ENCODE measurements around the gene NR4A1. TPM values are rescaled to one million over a fixed set of nuclear protein-coding genes. Genes with fewer than 3 reads are reported as not detected.

Gene NR4A1
- total RNA-seq, 1 experiment from 2014 or later: 25.8 TPM

DNA sequence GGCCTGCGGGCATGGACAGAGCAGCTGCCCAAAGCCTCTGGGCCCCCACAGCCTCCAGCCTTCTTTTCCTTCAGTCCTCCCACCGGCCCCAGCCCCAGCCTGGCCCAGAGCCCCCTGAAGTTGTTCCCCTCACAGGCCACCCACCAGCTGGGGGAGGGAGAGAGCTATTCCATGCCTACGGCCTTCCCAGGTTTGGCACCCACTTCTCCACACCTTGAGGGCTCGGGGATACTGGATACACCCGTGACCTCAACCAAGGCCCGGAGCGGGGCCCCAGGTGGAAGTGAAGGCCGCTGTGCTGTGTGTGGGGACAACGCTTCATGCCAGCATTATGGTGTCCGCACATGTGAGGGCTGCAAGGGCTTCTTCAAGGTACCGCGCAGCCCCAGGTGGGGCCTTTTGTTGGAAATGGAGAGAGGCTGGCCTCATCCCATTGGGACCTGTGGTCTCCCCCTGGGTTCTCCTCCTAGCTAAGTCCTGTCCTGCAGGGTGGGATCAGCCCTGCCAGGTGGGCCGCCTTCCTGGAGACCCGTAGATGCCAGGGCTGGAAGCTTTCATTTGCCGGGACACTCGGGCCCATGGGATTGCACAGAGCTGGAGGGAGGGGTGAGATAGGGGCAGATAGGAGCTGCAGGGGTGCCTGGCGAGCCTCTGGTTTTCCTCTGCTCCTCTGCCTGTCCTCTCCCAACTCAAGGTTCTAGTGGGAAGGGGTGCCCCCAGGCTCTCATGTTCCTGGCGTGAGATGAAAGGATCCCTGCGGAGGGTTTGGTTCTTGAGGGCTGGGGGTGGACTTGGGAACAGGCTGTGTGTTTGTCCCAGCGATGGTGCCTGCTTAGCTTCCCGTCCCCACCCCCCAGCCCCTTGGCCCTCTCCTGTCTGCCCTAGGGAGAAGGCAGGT lies 3.8 kb downstream of the NR4A1 start:
- Mint-ChIP-seq H3K27ac (no peak overlapping the region), H3K4me1 (peaks cover 15 to 20% of the 10 kb centered on the region in 2 experiments)
- no CpG with 5 or more reads among the region's 21 CpGs for WGBS (ENCODE audit: extremely low coverage, insufficient read length, low lambda C conversion rate)

More for the DNA sequence above, 3.8 kb downstream of the NR4A1 start:
- no peak overlapping the region for H2AK5ac ChIP-seq (ENCODE audit: insufficient read length, low read length)
- H4K8ac ChIP-seq (replicated peaks; ENCODE audit: insufficient read length, low read depth, low read length): no peak overlapping the region
- no peak overlapping the region for H4K5ac ChIP-seq (ENCODE audit: insufficient read length, low read depth, low read length)
- no peak overlapping the region for H3K4me3 Mint-ChIP-seq
- peaks cover 16% of the 10 kb centered on the region for H3K23me2 ChIP-seq (ENCODE audit: insufficient read length, low read depth, low read length, poor library complexity, severe bottlenecking)
- H3K14ac ChIP-seq (ENCODE audit: insufficient read depth, low read length): no peak overlapping the region
- H2AFZ ChIP-seq (ENCODE audit: low read length): no peak overlapping the region
- H3K18ac ChIP-seq (ENCODE audit: insufficient read length, low read depth, low read length): no peak overlapping the region
- peaks cover 28% of the 10 kb centered on the region for H3K27me3 Mint-ChIP-seq (ENCODE audit: low read depth)
- no peaks in the 10 kb centered on the region; a peak in 1 of 5 replicates for H3K9me3 Mint-ChIP-seq
- no peak overlapping the region for H4K91ac ChIP-seq (ENCODE audit: insufficient read length, low read depth, low read length)
- no peaks in the 10 kb centered on the region for H3K9me3 ChIP-seq (ENCODE audit: control insufficient read depth, low read depth, low read length)
- no peak overlapping the region for H2BK20ac ChIP-seq (ENCODE audit: low read depth, low read length, poor library complexity, severe bottlenecking)
- H3K4me1 ChIP-seq (ENCODE audit: insufficient read depth, low read length): no peaks in the 10 kb centered on the region; the same call in 1 of the 2 replicates
- H2BK120ac ChIP-seq (ENCODE audit: low read depth, low read length, poor library complexity, severe bottlenecking): no peak overlapping the region
- H2BK15ac ChIP-seq (ENCODE audit: low read depth, low read length): no peak overlapping the region
- no peaks in the 10 kb centered on the region; the same call in 1 of the 2 replicates for H3K27me3 ChIP-seq (ENCODE audit: insufficient read depth, low read length)
- TF ChIP-seq, protein P1, sequence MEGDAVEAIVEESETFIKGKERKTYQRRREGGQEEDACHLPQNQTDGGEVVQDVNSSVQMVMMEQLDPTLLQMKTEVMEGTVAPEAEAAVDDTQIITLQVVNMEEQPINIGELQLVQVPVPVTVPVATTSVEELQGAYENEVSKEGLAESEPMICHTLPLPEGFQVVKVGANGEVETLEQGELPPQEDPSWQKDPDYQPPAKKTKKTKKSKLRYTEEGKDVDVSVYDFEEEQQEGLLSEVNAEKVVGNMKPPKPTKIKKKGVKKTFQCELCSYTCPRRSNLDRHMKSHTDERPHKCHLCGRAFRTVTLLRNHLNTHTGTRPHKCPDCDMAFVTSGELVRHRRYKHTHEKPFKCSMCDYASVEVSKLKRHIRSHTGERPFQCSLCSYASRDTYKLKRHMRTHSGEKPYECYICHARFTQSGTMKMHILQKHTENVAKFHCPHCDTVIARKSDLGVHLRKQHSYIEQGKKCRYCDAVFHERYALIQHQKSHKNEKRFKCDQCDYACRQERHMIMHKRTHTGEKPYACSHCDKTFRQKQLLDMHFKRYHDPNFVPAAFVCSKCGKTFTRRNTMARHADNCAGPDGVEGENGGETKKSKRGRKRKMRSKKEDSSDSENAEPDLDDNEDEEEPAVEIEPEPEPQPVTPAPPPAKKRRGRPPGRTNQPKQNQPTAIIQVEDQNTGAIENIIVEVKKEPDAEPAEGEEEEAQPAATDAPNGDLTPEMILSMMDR (conservative IDR thresholded peaks at IDR 0.05): no peak
- no peak overlapping the region for H2BK5ac ChIP-seq (ENCODE audit: insufficient read length, low read length)
- H3K9ac ChIP-seq (ENCODE audit: extremely low read depth, insufficient read length, low read length): no peak overlapping the region
- H3K4me2 ChIP-seq (ENCODE audit: insufficient read depth, insufficient read length, low read length): no peak overlapping the region
- no peaks in the 10 kb centered on the region for H4K20me1 ChIP-seq (ENCODE audit: control insufficient read depth, insufficient read depth, insufficient read length)
- no peaks in the 10 kb centered on the region for H3K79me1 ChIP-seq (ENCODE audit: insufficient read depth, low read depth, low read length, poor library complexity, severe bottlenecking)
- no peak overlapping the region for H3K27ac ChIP-seq (ENCODE audit: insufficient read length, low read depth, low read length)
- no peak for DNase-seq
- no peak overlapping the region for H3K4ac ChIP-seq (ENCODE audit: low read depth, low read length)
- peaks cover 0 to 29% (median 28%) of the 10 kb centered on the region in 3 experiments; a peak in 6 of 7 replicates for H3K36me3 Mint-ChIP-seq (ENCODE audit: insufficient read depth in 1 of 3, low read depth in 3 of 3)
- H3K79me2 ChIP-seq (ENCODE audit: insufficient read depth, low read length): no peaks in the 10 kb centered on the region
- no peak overlapping the region for H3K56ac ChIP-seq (ENCODE audit: insufficient read length, low read depth, low read length)
- H3T11ph ChIP-seq (ENCODE audit: low read length): no peak overlapping the region
- H3K23ac ChIP-seq (ENCODE audit: insufficient read length, low read depth, low read length): no peak overlapping the region
- H2BK12ac ChIP-seq (ENCODE audit: insufficient read length, low read depth, low read length): no peak overlapping the region

Measured in H9 (cell line).